Neural progenitor cell (in vitro differentiated cells): ENCODE measurements around the gene NXN.
"Not testable (repeated sequence)": the region's sequence is repeated elsewhere in the genome, so short reads cannot be mapped to it uniquely, and the experiment has no call there.

Experiments used
- CTCF ChIP-seq: fragments of 200-600 bp; sonication (generic); IDR thresholded peaks from 2 replicates; pipeline ENCODE4 v1.5.1; 2017; ENCODE audit warnings: antibody characterized with exemption, mild to moderate bottlenecking
- EZH2phosphoT487 ChIP-seq: fragments of 200-600 bp; sonication (generic); IDR thresholded peaks from 2 replicates; pipeline ENCODE4 v1.6.1; 2017; ENCODE audit warnings: antibody characterized with exemption

GRCh38 chr17:952592-952991 lies 27.0 kb downstream of the NXN start:
- not testable (repeated sequence) for TF ChIP-seq CTCF, EZH2phosphoT487
